Peyer's patch (tissue), 4 donors: ENCODE results near the gene THAP4. TPM values are rescaled to one million over a fixed set of nuclear protein-coding genes. Genes with fewer than 3 reads are reported as not detected.
A peak's percentile ranks its signal among the peaks of the same experiment; 100 is the strongest.

Experiments used
- DNase-seq, 3 donors: peaks; one replicate each; pipeline ENCODE4 v3.0.0-alpha.2; 2017 to 2019
- H3K27ac ChIP-seq, 4 donors: fragments of 200-600 bp; sonication (generic); one replicate each; pipeline ENCODE4 v1.5.1; 2016 to 2019
- H3K27me3 ChIP-seq, 2 donors: fragments of 200-600 bp; sonication (generic); one replicate each; pipeline ENCODE4 v1.5.1; 2019
- H3K36me3 ChIP-seq, 3 donors: fragments of 200-600 bp; sonication (generic); one replicate each; pipeline ENCODE4 v1.5.1; 2016 to 2019
- H3K4me1 ChIP-seq, 4 donors: fragments of 200-600 bp; sonication (generic); one replicate each; pipeline ENCODE4 v1.5.1; 2016 to 2019
- H3K4me3 ChIP-seq, 4 donors: fragments of 200-600 bp; sonication (generic); 1 replicate in 3 of 4; 2 replicates in 1 of 4; pipeline ENCODE4 v1.5.1; 2016 to 2019; ENCODE audit warnings: mild to moderate bottlenecking in 1 of 4
- H3K9me3 ChIP-seq, 4 donors: fragments of 200-600 bp; sonication (generic); one replicate each; pipeline ENCODE4 v1.5.1; 2016 to 2019; ENCODE audit warnings: mild to moderate bottlenecking in 1 of 4
- POLR2A ChIP-seq, 2 donors: fragments of 450-650 bp; IDR thresholded peaks; one replicate each; pipeline ENCODE4 v1.5.1; 2017; ENCODE audit warnings: antibody characterized with exemption in 2 of 2, mild to moderate bottlenecking in 2 of 2, moderate library complexity in 2 of 2
- total RNA-seq, 4 donors: library from RNA; depleted of rRNA; stranded (reverse); fragments of >200 nt; gene quantifications; one replicate each; pipeline ENCODE4 v1.1.0, GENCODE V29; 2016
- TF ChIP-seq, protein P1 (sequence below), 6 experiments: fragments of 450-650 bp in 4 of 6; fragments of 200-600 bp in 2 of 6; sonication (generic) in 1 of 6; IDR thresholded peaks; one replicate each; pipeline ENCODE4 v1.5.1; 2017 to 2019; ENCODE audit warnings: antibody characterized with exemption in 6 of 6, mild to moderate bottlenecking in 3 of 6, moderate library complexity in 1 of 6

THAP4 gene
- total RNA-seq, 4 donors from 2014 or later: 46.4 to 90.0 (median 71.8) TPM

GRCh38 chr2:241636182-241637017 lies 558 bp downstream of the THAP4 start:
- peak; percentile 26 to 68 (median 59) for DNase-seq
- H3K9me3 ChIP-seq: no peaks in the 10 kb centered on the region
- peak overlapping the region; percentile 85 to 99 (median 98) for H3K4me3 ChIP-seq
- no peaks in the 10 kb centered on the region for H3K27me3 ChIP-seq
- peaks cover 0 to 34% (median 0%) of the 10 kb centered on the region in 3 donors for H3K36me3 ChIP-seq
- H3K4me1 ChIP-seq: peaks cover 0 to 35% (median 6%) of the 10 kb centered on the region in 4 donors
- peak overlapping the region; percentile 97 to 99 (median 98) for H3K27ac ChIP-seq
- TF ChIP-seq, protein P1, sequence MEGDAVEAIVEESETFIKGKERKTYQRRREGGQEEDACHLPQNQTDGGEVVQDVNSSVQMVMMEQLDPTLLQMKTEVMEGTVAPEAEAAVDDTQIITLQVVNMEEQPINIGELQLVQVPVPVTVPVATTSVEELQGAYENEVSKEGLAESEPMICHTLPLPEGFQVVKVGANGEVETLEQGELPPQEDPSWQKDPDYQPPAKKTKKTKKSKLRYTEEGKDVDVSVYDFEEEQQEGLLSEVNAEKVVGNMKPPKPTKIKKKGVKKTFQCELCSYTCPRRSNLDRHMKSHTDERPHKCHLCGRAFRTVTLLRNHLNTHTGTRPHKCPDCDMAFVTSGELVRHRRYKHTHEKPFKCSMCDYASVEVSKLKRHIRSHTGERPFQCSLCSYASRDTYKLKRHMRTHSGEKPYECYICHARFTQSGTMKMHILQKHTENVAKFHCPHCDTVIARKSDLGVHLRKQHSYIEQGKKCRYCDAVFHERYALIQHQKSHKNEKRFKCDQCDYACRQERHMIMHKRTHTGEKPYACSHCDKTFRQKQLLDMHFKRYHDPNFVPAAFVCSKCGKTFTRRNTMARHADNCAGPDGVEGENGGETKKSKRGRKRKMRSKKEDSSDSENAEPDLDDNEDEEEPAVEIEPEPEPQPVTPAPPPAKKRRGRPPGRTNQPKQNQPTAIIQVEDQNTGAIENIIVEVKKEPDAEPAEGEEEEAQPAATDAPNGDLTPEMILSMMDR (IDR thresholded peaks at IDR 0.05): no peak
- no peak for TF ChIP-seq POLR2A (IDR thresholded peaks at IDR 0.05)

- TF ChIP-seq, protein P1 (IDR thresholded peaks at IDR 0.05): no peak
- no peak for TF ChIP-seq POLR2A (IDR thresholded peaks at IDR 0.05)
- Histone ChIP-seq H3K36me3 (peaks cover 0 to 40% (median 0%) of the 10 kb centered on the region in 3 donors), H3K27me3 (no peaks in the 10 kb centered on the region), H3K4me1 (peaks cover 0 to 28% (median 6%) of the 10 kb centered on the region in 4 donors), H3K9me3 (no peaks in the 10 kb centered on the region), H3K4me3 (peak overlapping the region; percentile 85 to 99 (median 98)), H3K27ac (peak overlapping the region in 3 of 4 donors; percentile 97 to 99 (median 98))
- DNase-seq: no peak
Observed at GRCh38 chr2:241635756-241636155, 1.2 kb downstream of the THAP4 start.

DNA sequence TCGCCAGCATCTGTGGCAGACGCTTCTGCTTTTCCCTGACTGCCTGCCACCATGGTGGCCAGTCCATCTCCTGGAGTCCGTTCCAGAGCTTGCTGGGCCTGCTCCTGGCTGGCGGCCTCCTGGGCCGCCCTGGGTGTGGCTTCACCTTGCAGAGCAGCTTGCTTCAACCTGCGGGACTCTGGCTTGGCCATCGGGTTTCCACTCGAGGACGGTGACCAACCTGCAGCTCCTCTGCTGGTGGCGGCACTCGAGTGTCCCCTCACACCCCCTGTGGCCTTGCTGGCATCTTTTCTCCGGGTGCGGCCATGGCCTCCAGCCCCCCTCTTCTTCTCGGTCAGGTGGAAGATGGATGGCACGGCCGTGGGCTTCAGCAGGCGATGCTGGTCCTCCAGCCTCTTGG lies 3.4 kb downstream of the THAP4 start:
- no peak overlapping the region for H3K4me3 ChIP-seq
- peaks cover 0 to 15% (median 3%) of the 10 kb centered on the region in 4 donors for H3K4me1 ChIP-seq
- TF ChIP-seq POLR2A (IDR thresholded peaks at IDR 0.05): no peak
- TF ChIP-seq, protein P1 (IDR thresholded peaks at IDR 0.05): no peak
- peaks cover 0 to 38% (median 0%) of the 10 kb centered on the region in 3 donors for H3K36me3 ChIP-seq
- H3K27me3 ChIP-seq: no peaks in the 10 kb centered on the region
- DNase-seq: no peak
- no peak overlapping the region for H3K27ac ChIP-seq
- no peaks in the 10 kb centered on the region for H3K9me3 ChIP-seq

- Histone ChIP-seq H3K36me3 (peaks cover 0 to 41% (median 0%) of the 10 kb centered on the region in 3 donors), H3K4me1 (peaks cover 0 to 11% (median 2%) of the 10 kb centered on the region in 4 donors), H3K4me3 (no peak overlapping the region), H3K9me3 (no peaks in the 10 kb centered on the region), H3K27me3 (no peaks in the 10 kb centered on the region), H3K27ac (no peak overlapping the region)
- TF ChIP-seq POLR2A (IDR thresholded peaks at IDR 0.05): no peak
- TF ChIP-seq, protein P1 (IDR thresholded peaks at IDR 0.05): no peak
- DNase-seq: no peak
Observed at GRCh38 chr2:241632478-241633325, 4.3 kb downstream of the THAP4 start.

- peaks cover 0 to 4% (median 0%) of the 10 kb centered on the region in 4 donors for H3K4me1 ChIP-seq
- H3K9me3 ChIP-seq: no peaks in the 10 kb centered on the region
- H3K36me3 ChIP-seq: peaks cover 0 to 41% (median 0%) of the 10 kb centered on the region in 3 donors
- TF ChIP-seq, protein P1 (IDR thresholded peaks at IDR 0.05): no peak
- TF ChIP-seq POLR2A (IDR thresholded peaks at IDR 0.05): no peak
- H3K27ac ChIP-seq: no peak overlapping the region
- no peak for DNase-seq
- no peaks in the 10 kb centered on the region for H3K27me3 ChIP-seq
- H3K4me3 ChIP-seq: no peak overlapping the region
Observed at GRCh38 chr2:241629762-241630435, 7.1 kb downstream of the THAP4 start.
